ENCODE results near the gene CCDC78. TPM values are rescaled to one million over a fixed set of nuclear protein-coding genes. Genes with fewer than 3 reads are reported as not detected.

Gene CCDC78
- total RNA-seq, 1 donor: 1.3 TPM

GRCh38 chr16:718389-718788 is 7.9 kb downstream of the CCDC78 start:
- TF ChIP-seq, protein P1, sequence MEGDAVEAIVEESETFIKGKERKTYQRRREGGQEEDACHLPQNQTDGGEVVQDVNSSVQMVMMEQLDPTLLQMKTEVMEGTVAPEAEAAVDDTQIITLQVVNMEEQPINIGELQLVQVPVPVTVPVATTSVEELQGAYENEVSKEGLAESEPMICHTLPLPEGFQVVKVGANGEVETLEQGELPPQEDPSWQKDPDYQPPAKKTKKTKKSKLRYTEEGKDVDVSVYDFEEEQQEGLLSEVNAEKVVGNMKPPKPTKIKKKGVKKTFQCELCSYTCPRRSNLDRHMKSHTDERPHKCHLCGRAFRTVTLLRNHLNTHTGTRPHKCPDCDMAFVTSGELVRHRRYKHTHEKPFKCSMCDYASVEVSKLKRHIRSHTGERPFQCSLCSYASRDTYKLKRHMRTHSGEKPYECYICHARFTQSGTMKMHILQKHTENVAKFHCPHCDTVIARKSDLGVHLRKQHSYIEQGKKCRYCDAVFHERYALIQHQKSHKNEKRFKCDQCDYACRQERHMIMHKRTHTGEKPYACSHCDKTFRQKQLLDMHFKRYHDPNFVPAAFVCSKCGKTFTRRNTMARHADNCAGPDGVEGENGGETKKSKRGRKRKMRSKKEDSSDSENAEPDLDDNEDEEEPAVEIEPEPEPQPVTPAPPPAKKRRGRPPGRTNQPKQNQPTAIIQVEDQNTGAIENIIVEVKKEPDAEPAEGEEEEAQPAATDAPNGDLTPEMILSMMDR (IDR thresholded peaks at IDR 0.05; ENCODE audit: insufficient read depth, low read depth, low read length): no peak
- H3K4me3 ChIP-seq (ENCODE audit: low read depth, low read length): no peak overlapping the region

GRCh38 chr16:717450-718245 is 8.6 kb downstream of the CCDC78 start:
- no peak for DNase-seq (ENCODE audit: low read depth)
- TF ChIP-seq, protein P1 (IDR thresholded peaks at IDR 0.05; ENCODE audit: insufficient read depth, low read depth, low read length): no peak
- H3K4me3 ChIP-seq (ENCODE audit: low read depth, low read length): no peak overlapping the region

More at GRCh38 chr16:718389-718788, 7.9 kb downstream of the CCDC78 start:
- no peak for DNase-seq (ENCODE audit: low read depth)

- no peak overlapping the region for H3K4me3 ChIP-seq (ENCODE audit: low read depth, low read length)
- no peak for DNase-seq (ENCODE audit: low read depth)
- TF ChIP-seq, protein P1 (IDR thresholded peaks at IDR 0.05; ENCODE audit: insufficient read depth, low read depth, low read length): no peak
These were observed 9.4 kb downstream of the CCDC78 start for GRCh38 chr16:716768-717325.

- peak overlapping the region; percentile 55 for H3K4me3 ChIP-seq (ENCODE audit: low read depth, low read length)
These were observed 10.1 kb downstream of the CCDC78 start for GRCh38 chr16:716200-716568.

DNA sequence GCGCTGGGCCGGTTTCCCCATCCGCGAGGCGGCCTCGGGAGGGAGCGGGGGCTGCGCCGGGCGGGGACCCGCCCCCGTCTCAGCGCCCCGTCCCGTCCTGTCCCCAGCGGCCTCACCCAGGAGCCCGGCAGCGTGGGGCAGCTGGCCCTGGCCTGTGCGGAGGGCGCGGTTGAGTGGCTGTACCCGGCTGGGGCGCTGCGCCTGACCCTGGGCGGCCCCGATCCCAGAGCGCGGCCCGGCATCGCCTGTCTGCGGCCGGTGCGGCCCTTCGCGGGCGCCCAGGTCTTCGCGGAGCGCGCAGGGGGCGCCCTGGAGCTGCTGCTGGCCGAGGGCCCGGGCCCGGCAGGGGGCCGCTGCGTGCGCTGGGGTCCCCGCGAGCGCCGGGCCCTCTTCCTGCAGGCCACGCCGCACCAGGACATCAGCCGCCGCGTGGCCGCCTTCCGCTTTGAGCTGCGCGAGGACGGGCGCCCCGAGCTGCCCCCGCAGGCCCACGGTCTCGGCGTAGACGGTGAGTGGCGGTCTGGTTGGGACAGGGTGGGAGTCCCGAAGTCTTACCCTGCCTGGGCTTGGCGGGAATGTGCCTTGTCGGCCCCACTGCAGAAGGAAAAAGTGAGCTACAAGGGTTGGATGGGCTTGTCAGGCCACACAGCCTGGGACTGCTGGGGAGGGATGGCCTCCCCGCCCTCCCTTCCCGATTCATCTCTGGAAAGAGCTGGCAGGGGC is 10.6 kb downstream of the CCDC78 start:
- TF ChIP-seq, protein P1 (IDR thresholded peaks at IDR 0.05; ENCODE audit: insufficient read depth, low read depth, low read length): no peak
- H3K4me3 ChIP-seq (ENCODE audit: low read depth, low read length): peak overlapping the region; percentile 66
- DNase-seq (ENCODE audit: low read depth): peak; percentile 27

More at GRCh38 chr16:716200-716568, 10.1 kb downstream of the CCDC78 start:
- DNase-seq (ENCODE audit: low read depth): peak; percentile 31
- TF ChIP-seq, protein P1 (IDR thresholded peaks at IDR 0.05; ENCODE audit: insufficient read depth, low read depth, low read length): no peak

GRCh38 chr16:714558-715476 is 11.4 kb downstream of the CCDC78 start, which contains the start of gene METRN:
METRN (plus strand) TSS chr16:715118; CDS start chr16:715290, 172 bp downstream.
- H3K4me3 ChIP-seq (ENCODE audit: low read depth, low read length): peak within 1 kb of the TSS; percentile 66
- peak; percentile 87 for DNase-seq (ENCODE audit: low read depth)
- TF ChIP-seq, protein P1 (IDR thresholded peaks at IDR 0.05; ENCODE audit: insufficient read depth, low read depth, low read length): no peak
